SH-SY5Y (cell line): Measurements from ENCODE around the gene KL.

ENCODE experiments used
- GATA2 ChIP-seq: IDR thresholded peaks from 2 replicates; pipeline ENCODE4 v1.6.1; 2011; ENCODE audit warnings: mild to moderate bottlenecking, low read depth, low read length
- GATA3 ChIP-seq: IDR thresholded peaks from 2 replicates; pipeline ENCODE4 v1.6.1; 2011; ENCODE audit warnings: low read depth, mild to moderate bottlenecking, low read length, moderate library complexity

DNA sequence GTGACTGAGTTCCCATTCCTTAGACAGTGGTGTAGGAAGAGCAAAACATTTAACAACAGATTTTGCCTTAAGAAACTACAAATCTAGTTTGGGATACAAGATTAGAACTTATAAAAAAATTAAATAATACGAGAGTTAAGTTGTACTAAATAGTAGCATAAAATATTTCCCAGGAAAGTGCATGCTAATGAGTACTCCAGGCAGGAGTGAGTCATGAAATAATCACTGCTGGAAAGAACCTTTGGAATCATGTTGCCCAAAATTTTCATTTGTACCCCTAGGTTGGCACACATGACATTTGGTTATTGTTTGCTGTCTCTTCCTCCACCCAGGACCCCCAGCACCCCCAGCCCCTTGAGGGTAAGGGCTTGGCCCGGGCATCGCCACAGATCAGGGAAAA lies 26.3 kb upstream of the KL start:
- TF ChIP-seq GATA2: no peak
- TF ChIP-seq GATA3: no peak
